HT-29 (cell line): Measurements from ENCODE around the gene PTBP1. TPM values are rescaled to one million over a fixed set of nuclear protein-coding genes. Genes with fewer than 3 reads are reported as not detected.

ENCODE experiments used
- DNase-seq: peaks from one replicate; pipeline ENCODE4 v3.0.0-alpha.2; 2015; ENCODE audit warnings: low spot score
- total RNA-seq: library from RNA; depleted of rRNA; stranded (reverse); fragments of >200 nt; shearing (Covaris generic); gene quantifications from 2 replicates; pipeline ENCODE4 v1.2.3, GENCODE V29; 2014

Gene PTBP1
- total RNA-seq, 1 experiment from 2014 or later = 599 TPM

DNA sequence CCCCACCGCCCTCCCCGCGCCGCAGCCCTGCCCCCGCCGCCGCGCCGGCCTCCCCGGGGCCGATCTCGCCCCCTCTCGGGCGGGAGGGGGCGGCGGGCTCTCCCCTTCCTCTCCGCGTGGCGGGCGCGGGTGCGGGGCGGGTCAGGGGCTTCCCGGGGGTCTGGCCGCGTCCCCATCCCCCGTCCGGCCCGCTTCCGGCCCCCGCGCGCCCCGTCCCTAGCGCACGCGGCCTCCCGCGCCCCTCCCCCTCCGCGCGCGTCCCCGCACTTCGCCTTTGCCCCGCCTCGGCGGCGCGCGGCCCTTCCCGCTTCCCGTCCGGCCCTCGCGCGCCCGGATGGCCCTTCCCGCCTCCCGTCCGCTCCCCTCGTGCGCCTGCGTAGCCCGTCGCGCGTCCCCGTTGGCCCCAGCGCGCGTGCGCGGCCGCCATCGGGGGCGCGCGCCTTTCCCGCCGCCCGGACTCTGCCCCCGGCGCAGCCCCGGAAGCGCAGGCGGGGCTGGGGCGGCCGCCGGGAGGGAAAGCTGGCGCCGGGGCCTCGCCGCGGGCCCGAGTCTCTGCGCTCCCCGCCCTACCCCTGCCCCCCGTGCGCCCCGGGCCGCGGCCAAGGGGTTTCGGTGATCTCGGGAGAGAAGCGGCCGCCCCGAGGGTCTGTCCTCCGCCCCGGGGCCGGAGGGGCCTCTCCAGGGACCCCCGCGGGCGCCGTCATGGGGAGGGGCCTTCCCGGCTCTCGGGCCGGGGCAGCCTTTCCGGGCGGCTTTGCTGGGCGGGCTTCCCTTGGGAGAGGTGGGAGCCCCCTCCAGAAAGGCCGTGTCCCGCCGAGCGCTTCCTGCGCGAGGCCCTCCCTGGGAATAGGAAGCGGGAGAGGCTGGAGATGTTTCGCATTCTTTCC is 519 bp downstream of the PTBP1 start:
- DNase-seq = peak; percentile 85

DNA sequence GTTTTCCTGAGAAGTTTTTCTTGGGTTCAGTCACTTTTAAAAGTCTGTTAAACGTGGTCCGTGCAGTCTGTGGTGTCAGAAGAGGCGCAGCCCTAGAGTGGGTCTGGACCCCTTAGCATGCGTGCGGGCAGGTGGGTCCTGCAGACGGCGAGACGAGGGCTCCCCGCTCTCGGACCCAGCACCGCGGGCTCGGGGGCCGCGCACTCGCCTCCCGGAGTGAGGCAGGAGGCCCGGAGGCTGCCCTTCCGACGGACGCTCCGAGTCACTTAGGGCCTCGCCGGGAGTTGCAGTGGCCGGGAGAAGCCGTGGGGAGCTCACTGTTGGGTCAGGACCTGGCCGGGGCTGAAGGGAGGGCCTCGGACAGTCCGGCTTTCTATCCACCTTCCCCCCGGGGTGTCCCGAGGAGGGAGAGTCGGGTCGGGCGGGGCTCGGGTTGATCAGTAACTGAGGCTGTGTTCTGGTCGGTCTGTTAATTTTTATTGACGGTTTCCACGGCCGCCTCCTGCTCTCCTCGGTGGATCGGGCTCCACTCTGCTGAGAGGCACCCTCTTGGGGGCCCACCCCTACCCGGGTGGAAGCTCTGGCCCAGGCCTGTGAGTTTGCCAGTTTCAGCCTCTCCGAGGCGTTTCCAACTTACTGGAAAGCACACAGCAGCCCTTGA is 1.3 kb downstream of the PTBP1 start:
- DNase-seq = peak; percentile 5

DNA sequence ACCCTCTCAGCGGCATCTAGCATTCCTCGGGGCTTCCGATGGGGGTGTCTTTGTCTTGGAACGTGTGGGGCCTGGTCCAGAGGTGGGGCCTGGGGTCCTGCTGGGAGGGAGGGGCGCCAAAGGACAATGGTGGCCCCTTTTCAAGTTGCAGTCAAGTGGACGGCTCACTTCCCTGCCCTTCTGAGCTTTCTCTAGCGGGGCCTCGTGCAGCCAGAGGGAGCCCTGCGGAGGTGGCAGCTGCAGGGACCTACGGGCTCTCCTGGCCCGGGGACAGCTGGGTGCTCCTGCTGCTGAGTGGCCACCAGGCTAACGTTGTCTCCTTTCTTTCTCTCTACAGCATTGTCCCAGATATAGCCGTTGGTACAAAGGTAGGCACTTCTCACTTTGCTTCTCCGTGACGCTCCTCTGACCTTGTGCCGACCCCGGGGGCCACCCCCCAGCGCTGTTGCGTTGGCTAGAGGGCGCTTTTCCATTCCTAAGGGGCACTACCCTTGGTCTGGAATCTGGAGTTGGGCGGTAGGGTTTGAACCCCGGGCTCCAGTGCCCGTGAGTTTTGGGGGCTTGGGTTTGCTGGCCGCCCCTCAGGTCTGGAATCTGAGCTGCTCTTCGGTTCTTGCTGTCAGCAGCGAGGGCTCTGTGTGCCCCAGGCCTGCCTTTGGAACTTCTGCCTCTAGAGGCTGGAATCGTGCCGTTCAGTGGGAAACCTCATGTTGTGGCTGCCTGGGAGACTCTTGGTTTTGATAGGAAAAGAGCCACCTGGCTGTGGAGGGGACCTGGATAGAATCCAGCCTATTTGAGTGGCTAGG is 2.0 kb downstream of the PTBP1 start:
- DNase-seq = peak; percentile 38

DNA sequence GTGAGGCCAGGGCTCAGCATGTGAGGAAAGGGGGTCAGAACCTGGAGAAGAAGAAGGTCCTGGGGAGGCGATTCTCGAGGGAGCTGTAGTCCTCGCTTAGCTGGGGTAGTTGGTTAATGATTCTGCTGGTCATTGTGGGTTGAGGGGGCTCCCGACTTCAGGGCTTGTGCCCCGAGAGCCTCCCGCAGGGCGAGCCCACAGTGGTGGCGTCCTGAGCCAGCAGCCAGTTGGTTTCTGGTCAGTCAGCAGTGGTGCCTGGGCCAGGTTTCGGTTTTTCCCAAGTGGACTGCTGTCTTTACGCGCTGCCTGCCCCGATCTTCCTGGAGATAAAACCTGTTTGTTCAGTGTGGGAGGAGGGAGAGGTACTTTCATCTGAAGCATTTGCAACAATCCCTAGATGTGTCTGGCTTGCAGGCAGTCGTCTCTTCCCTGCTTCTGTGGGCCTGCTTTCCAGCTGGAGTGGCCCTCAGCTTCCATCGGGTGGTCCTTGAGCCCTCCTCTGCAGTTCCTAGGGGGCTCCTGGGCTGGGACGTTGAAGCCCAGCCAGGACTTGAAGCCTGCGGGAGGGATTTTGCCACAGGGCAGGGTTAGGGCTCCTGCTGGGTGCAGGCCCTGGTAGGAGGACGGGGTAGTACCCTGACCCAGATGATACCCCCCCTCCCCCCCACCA is 3.2 kb downstream of the PTBP1 start:
- peak; percentile 67 for DNase-seq

DNA sequence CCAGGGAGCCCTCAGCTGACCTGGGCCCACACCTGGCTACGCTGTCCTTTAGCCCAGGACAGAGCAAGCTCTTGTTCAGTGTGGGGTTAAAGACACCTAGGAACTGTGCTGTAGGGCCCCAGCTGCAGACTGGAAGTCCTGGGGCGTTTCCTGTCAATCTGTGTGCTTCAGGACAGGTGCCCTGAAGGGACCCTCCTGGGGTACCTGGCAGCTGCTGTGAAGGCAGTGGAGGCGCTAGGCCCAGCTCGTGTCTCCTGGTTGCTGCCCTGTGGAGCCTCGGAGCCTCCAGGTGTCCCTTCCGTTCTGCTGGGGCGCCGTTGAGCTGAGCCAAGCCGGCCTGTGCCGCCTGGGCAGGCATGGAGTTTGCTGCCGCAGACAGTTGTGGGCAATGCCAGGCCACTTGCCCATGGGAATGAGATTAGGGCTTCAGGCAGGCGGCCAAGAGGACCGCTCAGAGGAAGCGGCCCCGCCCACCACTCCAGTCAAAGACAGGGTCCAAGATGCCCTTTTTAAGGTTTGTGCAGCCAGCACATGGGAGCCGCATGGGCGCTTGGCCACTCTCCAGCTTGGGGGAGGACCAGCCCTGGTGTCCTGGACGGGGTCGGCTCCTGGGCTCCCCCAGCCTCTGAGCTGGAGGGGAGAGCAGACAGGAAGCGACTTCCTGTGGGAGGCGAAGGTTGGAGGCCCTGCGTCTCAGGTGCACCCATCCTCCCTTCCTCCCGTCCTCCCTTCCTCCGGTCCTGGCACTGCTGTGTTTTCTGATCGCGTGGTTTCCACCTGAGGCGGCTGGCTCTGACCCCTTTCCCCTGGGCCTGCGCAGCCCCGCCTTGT is 4.0 kb downstream of the PTBP1 start:
- no peak for DNase-seq

DNA sequence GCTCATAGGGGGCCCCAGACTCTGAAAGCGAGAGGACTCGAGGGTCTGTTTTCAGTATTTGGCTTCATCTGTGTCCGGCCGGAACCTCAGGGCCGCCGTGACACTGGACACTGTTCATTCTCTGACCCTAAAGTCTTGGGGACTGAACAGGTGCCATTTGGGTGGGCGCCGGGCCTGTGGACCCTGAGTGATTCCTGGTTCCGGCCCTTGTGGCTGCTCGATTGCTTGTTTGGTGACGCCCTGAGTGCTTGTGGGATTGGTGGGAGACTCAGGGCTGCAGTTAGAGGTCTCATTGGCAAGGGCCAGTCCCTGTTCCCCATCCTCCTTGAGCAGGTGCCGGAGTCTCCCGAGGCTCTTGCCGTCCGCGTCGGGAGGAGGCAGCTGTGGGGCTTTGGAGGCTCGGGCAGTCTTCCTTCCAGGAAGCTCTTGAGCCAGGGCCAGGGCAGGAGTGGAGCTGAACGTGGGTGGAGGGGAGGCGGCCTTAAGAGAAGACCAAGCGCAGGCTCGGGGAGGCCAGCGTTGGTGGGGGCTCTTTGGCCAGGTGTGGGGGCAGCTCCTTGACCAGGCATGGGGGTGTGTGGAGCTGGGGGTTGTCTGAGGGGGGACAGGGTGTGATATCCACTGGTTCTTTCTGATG is 4.7 kb downstream of the PTBP1 start:
- no peak for DNase-seq

DNA sequence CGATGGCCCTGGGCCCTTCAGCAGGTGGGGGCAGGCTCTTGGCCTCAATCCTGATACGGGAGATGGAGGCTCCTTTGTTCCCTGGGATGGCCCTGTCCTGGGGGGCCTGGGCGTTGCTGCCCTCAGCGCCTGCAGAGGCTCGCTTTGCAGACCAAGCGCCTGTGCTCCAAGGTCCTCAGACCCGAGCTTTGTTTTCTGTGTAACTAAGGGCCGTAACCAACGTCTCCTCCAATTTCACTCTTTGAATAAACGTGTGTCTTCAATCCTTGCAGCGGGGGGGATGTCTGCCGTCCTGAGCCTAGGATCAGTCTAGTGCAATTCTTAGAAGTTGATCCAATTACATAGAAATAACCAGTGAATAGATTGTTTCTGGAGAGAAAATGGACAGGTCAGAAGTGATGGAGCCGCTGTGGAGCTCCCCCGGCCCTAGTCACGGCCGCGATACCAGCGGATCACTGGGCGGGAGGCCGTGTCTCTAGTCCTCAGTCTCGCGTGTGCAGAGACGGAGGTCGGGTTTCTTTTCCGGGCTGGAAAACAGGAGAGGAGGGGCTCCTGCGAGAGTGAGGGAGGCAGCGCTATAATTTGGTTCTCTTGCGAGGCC is 5.3 kb downstream of the PTBP1 start:
- no peak for DNase-seq

DNA sequence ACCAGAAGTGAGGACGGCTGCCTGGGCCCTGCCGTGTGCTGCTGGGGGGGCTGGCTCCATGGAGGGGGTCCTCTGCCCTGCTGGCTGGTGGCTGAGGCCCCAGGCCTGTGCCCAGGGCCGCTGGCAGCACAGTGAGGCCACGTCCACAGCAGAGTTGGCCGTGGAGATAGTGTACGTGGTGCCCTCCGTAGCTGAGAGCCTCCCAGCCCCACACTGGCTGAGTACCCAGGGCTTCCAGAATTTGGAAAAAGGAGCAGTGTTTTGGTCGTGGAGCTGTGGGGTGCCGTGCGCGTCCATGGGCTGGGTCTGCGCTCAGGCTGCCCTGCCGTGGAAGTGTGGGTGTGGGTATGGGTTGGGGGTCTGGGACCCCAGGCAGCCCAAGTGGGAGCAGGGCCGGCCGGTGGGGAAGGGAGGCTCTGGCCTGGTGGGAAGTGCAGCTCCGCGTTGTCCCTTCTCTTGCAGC is 5.9 kb downstream of the PTBP1 start:
- DNase-seq = no peak

- no peak for DNase-seq
Observed at GRCh38 chr19:803686-804418, 6.6 kb downstream of the PTBP1 start.

GRCh38 chr19:804419-805165 is 7.3 kb downstream of the PTBP1 start:
- DNase-seq = no peak

DNA sequence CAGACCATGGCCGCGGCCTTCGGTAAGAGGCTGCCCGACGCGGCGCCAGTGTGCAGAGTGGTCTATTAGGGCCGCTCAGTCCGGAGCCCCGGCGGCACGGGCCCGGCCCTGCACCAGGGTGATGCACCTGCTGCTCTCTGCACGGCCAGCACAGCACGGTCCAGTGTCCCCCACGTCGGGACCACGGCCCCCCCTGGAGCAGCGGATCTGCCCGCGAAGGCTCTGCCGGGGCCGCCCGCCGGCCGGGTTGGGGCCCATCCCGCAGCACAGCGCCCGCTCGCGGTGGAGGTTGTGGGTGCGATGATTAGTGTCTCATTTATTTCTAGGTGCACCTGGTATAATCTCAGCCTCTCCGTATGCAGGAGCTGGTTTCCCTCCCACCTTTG is 7.9 kb downstream of the PTBP1 start:
- no peak for DNase-seq

DNA sequence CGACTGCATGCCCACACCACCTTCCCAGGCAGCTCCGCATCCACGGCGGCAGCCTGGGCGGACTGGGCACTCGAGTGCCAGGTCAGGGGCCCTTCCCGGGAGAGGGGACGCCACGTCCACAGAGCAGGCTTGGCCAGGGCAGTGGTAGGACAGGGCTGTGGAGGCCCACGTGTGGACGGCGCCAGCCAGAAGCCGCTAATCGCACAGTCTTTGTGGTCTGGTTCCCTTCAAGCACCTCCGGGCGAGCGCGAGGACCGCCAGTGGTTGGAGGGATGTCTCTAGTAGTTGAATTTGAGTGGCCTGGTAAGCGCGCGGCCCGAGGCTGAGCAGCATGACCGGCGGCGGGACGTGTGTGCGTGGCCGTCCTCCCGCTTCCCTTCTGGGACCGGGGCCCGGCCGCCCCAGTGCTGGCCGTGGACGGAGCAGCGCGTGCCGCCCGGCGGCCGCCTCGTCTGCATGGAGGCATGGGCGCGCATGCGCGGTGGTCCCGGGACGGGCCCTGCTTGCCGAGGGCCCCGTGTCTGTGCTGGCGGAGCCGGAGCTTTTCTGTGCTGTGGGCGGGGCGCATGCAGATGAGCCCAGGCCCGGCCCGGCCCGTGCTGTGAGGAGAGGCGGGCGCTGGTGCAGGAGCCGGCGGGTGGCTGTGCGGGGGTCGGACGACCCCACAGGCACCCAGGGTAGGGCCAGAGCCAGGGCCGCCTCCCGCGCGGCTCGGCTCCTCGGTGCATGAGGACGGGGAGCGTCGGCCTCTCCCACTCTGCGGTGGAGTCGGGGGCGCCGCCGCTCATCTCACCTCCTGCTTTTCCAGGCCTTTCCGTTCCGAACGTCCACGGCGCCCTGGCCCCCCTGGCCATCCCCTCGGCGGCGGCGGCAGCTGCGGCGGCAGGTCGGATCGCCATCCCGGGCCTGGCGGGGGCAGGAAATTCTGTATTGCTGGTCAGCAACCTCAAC is 8.6 kb downstream of the PTBP1 start:
- DNase-seq = no peak

DNA sequence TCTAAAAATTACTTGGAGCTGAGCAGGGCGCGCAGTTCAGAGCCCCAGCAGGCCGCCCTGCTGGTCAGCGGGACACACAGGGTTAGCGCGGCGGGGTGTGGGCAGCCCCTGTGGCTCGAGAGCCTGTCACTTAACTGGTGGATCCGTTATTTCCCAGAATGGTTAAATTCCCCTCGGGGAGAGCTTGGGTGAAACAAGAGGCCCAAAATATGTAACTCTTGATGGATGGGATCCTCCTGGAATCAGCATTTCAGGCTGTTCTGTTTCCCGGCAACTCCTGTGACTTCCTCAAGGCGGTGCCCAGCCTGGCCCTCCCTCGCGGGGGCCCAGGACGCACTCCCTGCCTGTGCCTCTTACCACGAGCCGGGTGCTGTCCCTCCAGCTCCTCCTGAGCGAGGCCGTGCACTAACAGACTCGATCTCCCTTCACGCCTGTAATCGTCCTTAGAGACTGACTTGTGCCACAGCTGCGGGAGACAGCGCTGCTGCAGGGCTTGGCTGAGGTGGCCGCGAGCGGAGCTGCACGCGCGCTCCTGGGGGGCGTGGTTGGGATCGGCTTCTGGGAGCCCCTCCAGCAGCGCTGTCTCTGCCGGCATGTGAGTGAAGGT is 9.7 kb downstream of the PTBP1 start:
- DNase-seq = no peak

DNA sequence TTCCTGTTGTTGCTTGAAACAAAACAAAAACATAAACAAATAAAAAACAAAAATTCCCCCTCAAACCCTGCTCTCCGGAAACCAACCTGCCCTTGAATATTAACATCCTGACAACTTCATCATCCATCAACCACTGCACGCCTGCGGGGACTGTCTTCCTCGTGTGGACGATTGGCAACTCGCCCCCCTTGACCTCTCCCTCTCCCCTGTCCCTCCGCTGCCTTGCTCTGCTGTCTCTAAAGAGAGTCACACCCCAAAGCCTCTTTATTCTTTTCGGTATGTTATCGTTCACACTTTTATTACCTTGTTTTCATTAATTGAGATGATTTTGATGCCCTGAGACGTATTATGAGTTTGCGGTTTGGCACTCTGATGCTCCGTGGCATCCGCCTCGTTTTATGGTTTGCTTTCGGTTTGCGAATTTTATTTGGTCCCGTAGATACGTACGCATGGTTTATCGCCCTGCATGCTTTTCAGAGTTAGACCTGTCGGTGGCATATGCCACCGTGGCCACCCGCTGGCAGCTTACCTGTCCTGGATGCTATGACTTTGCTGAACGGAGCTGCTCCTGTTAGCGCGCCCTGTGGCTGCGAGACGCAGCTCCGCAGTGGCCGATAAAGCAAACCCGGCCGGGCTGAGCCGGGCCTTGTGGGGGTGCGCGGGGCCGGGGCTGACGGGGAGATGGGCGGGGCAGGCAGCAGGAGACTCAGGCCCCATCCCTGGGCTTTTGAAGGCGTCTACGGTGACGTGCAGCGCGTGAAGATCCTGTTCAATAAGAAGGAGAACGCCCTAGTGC is 10.6 kb downstream of the PTBP1 start:
- DNase-seq = no peak

DNA sequence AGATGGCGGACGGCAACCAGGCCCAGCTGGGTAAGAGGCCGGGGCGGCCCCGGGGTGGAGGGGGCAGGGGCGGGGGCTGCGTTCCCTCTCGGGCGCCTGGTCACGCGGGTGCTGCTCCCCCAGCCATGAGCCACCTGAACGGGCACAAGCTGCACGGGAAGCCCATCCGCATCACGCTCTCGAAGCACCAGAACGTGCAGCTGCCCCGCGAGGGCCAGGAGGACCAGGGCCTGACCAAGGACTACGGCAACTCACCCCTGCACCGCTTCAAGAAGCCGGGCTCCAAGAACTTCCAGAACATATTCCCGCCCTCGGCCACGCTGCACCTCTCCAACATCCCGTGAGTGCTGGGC is 11.1 kb downstream of the PTBP1 start:
- DNase-seq = no peak
